ENCODE results near the gene SLC6A18. TPM values are rescaled to one million over a fixed set of nuclear protein-coding genes. Genes with fewer than 3 reads are reported as not detected.

SLC6A18 gene
- polyA plus RNA-seq, 1 donor (not counting 4 experiments of a cell fraction or from before 2014, with no cell fraction given), result not detected

DNA sequence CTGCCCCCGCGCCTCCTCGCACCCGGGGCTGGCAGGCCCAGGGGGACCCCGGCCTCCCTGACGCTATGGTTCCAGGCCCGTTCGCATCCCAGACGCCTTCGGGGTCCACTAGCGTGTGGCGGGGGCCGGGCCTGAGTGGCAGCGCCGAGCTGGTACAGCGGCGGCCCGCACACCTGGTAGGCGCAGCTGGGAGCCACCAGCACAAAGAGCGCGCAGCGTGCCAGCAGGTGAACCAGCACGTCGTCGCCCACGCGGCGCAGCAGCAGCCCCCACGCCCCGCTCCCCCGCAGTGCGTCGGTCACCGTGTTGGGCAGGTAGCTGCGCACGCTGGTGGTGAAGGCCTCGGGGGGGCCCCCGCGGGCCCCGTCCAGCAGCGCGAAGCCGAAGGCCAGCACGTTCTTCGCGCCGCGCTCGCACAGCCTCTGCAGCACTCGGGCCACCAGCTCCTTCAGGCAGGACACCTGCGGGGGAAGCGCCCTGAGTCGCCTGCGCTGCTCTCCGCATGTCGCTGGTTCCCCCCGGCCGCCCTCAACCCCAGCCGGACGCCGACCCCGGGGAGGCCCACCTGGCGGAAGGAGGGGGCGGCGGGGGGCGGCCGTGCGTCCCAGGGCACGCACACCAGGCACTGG is 69.1 kb downstream of the SLC6A18 start:
- Histone ChIP-seq H3K9me3 (ENCODE audit: control insufficient read depth, low read depth, low read length) (peaks cover 3% of the 10 kb centered on the region), H3K4me2 (ENCODE audit: control insufficient read depth, extremely low read depth, insufficient read depth, low read depth, low read length) (no peak overlapping the region), H3K9me1 (ENCODE audit: control insufficient read depth, extremely low read depth, insufficient read depth, low read length) (no peaks in the 10 kb centered on the region), H2AFZ (ENCODE audit: control insufficient read depth, low read length) (no peak overlapping the region), H3K9ac (ENCODE audit: control insufficient read depth, extremely low read depth, insufficient read depth, low read length) (no peak overlapping the region), H3K27me3 (ENCODE audit: control insufficient read depth, extremely low read depth, insufficient read depth, low read length) (peaks cover 32% of the 10 kb centered on the region), H4K20me1 (ENCODE audit: control insufficient read depth, extremely low read depth, insufficient read depth, low read length) (no peaks in the 10 kb centered on the region), H3K4me1 (ENCODE audit: control insufficient read depth, extremely low read depth, insufficient read depth, low read length) (no peaks in the 10 kb centered on the region), H3K27ac (ENCODE audit: control insufficient read depth, insufficient read depth, low read length) (no peak overlapping the region), H3K79me2 (ENCODE audit: control insufficient read depth, insufficient read depth, low read length) (no peaks in the 10 kb centered on the region), H3K4me3 (ENCODE audit: control insufficient read depth in 2 of 3, extremely low read depth in 1 of 3, insufficient read depth in 2 of 3, low read depth in 1 of 3, low read length in 3 of 3) (no peak overlapping the region), H3K36me3 (ENCODE audit: control insufficient read depth in 2 of 2, extremely low read depth in 1 of 2, insufficient read depth in 2 of 2, low read length in 2 of 2) (no peaks in the 10 kb centered on the region)
- no peak for DNase-seq (ENCODE audit: low read depth, low spot score)
- TF ChIP-seq, protein P1, sequence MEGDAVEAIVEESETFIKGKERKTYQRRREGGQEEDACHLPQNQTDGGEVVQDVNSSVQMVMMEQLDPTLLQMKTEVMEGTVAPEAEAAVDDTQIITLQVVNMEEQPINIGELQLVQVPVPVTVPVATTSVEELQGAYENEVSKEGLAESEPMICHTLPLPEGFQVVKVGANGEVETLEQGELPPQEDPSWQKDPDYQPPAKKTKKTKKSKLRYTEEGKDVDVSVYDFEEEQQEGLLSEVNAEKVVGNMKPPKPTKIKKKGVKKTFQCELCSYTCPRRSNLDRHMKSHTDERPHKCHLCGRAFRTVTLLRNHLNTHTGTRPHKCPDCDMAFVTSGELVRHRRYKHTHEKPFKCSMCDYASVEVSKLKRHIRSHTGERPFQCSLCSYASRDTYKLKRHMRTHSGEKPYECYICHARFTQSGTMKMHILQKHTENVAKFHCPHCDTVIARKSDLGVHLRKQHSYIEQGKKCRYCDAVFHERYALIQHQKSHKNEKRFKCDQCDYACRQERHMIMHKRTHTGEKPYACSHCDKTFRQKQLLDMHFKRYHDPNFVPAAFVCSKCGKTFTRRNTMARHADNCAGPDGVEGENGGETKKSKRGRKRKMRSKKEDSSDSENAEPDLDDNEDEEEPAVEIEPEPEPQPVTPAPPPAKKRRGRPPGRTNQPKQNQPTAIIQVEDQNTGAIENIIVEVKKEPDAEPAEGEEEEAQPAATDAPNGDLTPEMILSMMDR (optimal IDR thresholded peaks at IDR 0.05 in 1 of 3, IDR thresholded peaks at IDR 0.05 in 1 of 3, conservative IDR thresholded peaks at IDR 0.05 in 1 of 3; ENCODE audit: extremely low read depth in 1 of 3, insufficient read depth in 2 of 3, low read length in 3 of 3), result no peak
- no peak for TF ChIP-seq EZH2 (IDR thresholded peaks at IDR 0.05; ENCODE audit: low read length)
- dilution Hi-C loops (cut with MboI; ENCODE audit: extremely low pct_ligation_motif_present, low sequenced_read_pairs), result no loop called here
- FAIRE-seq, result no peak

DNA sequence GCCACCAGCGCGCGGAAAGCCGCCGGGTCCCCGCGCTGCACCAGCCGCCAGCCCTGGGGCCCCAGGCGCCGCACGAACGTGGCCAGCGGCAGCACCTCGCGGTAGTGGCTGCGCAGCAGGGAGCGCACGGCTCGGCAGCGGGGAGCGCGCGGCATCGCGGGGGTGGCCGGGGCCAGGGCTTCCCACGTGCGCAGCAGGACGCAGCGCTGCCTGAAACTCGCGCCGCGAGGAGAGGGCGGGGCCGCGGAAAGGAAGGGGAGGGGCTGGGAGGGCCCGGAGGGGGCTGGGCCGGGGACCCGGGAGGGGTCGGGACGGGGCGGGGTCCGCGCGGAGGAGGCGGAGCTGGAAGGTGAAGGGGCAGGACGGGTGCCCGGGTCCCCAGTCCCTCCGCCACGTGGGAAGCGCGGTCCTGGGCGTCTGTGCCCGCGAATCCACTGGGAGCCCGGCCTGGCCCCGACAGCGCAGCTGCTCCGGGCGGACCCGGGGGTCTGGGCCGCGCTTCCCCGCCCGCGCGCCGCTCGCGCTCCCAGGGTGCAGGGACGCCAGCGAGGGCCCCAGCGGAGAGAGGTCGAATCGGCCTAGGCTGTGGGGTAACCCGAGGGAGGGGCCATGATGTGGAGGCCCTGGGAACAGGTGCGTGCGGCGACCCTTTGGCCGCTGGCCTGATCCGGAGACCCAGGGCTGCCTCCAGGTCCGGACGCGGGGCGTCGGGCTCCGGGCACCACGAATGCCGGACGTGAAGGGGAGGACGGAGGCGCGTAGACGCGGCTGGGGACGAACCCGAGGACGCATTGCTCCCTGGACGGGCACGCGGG is 69.9 kb downstream of the SLC6A18 start, which contains the start of gene TERT:
Gene TERT, minus strand, starts transcription at position 234 of the 815 bp plus-strand sequence. Its CDS starts 79 bp downstream, at position 155.
- TF ChIP-seq, protein P1 (optimal IDR thresholded peaks at IDR 0.05 in 1 of 3, IDR thresholded peaks at IDR 0.05 in 1 of 3, conservative IDR thresholded peaks at IDR 0.05 in 1 of 3; ENCODE audit: extremely low read depth in 1 of 3, insufficient read depth in 2 of 3, low read length in 3 of 3), result no peak
- no peak for TF ChIP-seq EZH2 (IDR thresholded peaks at IDR 0.05; ENCODE audit: low read length)
- H3K4me1 ChIP-seq (ENCODE audit: control insufficient read depth, extremely low read depth, insufficient read depth, low read length), result no peaks in the 10 kb centered on the region
- H3K9ac ChIP-seq (ENCODE audit: control insufficient read depth, extremely low read depth, insufficient read depth, low read length), result no peak within 1 kb of the TSS
- no peak within 1 kb of the TSS for H3K4me2 ChIP-seq (ENCODE audit: control insufficient read depth, extremely low read depth, insufficient read depth, low read depth, low read length)
- no peaks in the 10 kb centered on the region for H3K9me1 ChIP-seq (ENCODE audit: control insufficient read depth, extremely low read depth, insufficient read depth, low read length)
- peaks cover 3% of the 10 kb centered on the region for H3K9me3 ChIP-seq (ENCODE audit: control insufficient read depth, low read depth, low read length)
- H3K36me3 ChIP-seq (ENCODE audit: control insufficient read depth in 2 of 2, extremely low read depth in 1 of 2, insufficient read depth in 2 of 2, low read length in 2 of 2), result no peaks in the 10 kb centered on the region
- dilution Hi-C loops (cut with MboI; ENCODE audit: extremely low pct_ligation_motif_present, low sequenced_read_pairs), result no loop called here
- DNase-seq (ENCODE audit: low read depth, low spot score) (no peak), FAIRE-seq (no peak)
- H3K4me3 ChIP-seq (ENCODE audit: control insufficient read depth in 2 of 3, extremely low read depth in 1 of 3, insufficient read depth in 2 of 3, low read depth in 1 of 3, low read length in 3 of 3), result no peak within 1 kb of the TSS
- H3K27ac ChIP-seq (ENCODE audit: control insufficient read depth, insufficient read depth, low read length), result no peak within 1 kb of the TSS
- H2AFZ ChIP-seq (ENCODE audit: control insufficient read depth, low read length), result no peak within 1 kb of the TSS
- H4K20me1 ChIP-seq (ENCODE audit: control insufficient read depth, extremely low read depth, insufficient read depth, low read length), result no peaks in the 10 kb centered on the region
- no peaks in the 10 kb centered on the region for H3K79me2 ChIP-seq (ENCODE audit: control insufficient read depth, insufficient read depth, low read length)
- H3K27me3 ChIP-seq (ENCODE audit: control insufficient read depth, extremely low read depth, insufficient read depth, low read length), result peaks cover 32% of the 10 kb centered on the region
